ENCODE results near the gene ITPR1. TPM values are rescaled to one million over a fixed set of nuclear protein-coding genes. Genes with fewer than 3 reads are reported as not detected.

The ITPR1 gene
- polyA plus RNA-seq, 1 experiment: 1.4 TPM

- Histone ChIP-seq H3K27me3 (ENCODE audit: control insufficient read depth, insufficient read depth, low read length) (no peaks in the 10 kb centered on the region), H3K36me3 (ENCODE audit: control insufficient read depth, insufficient read depth, low read length) (no peaks in the 10 kb centered on the region), H3K4me3 (ENCODE audit: low read depth, low read length) (no peak overlapping the region)
- POLR2A ChIA-PET: no interaction called here
- TF ChIP-seq, protein P1, sequence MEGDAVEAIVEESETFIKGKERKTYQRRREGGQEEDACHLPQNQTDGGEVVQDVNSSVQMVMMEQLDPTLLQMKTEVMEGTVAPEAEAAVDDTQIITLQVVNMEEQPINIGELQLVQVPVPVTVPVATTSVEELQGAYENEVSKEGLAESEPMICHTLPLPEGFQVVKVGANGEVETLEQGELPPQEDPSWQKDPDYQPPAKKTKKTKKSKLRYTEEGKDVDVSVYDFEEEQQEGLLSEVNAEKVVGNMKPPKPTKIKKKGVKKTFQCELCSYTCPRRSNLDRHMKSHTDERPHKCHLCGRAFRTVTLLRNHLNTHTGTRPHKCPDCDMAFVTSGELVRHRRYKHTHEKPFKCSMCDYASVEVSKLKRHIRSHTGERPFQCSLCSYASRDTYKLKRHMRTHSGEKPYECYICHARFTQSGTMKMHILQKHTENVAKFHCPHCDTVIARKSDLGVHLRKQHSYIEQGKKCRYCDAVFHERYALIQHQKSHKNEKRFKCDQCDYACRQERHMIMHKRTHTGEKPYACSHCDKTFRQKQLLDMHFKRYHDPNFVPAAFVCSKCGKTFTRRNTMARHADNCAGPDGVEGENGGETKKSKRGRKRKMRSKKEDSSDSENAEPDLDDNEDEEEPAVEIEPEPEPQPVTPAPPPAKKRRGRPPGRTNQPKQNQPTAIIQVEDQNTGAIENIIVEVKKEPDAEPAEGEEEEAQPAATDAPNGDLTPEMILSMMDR (IDR thresholded peaks at IDR 0.05; ENCODE audit: insufficient read depth, low read depth, low read length): no peak
- DNase-seq (ENCODE audit: low read depth): no peak
- CTCF ChIA-PET: interaction anchor here (1.5 kb wide), 1 partner anchor 20 kb away, joined by 5 read pairs; no protein-coding TSS in a partner anchor
These were observed 247.4 kb downstream of the ITPR1 start for GRCh38 chr3:4740397-4741105.

- Histone ChIP-seq H3K27me3 (ENCODE audit: control insufficient read depth, insufficient read depth, low read length) (no peaks in the 10 kb centered on the region), H3K36me3 (ENCODE audit: control insufficient read depth, insufficient read depth, low read length) (no peaks in the 10 kb centered on the region), H3K4me3 (ENCODE audit: low read depth, low read length) (no peak overlapping the region)
- TF ChIP-seq, protein P1 (IDR thresholded peaks at IDR 0.05; ENCODE audit: insufficient read depth, low read depth, low read length): no peak
- ChIA-PET CTCF (interaction anchor here (1.4 to 1.5 kb wide), 2 partner anchors 20 to 316 kb away, joined by 4 to 5 read pairs; no protein-coding TSS in a partner anchor), POLR2A (no interaction called here)
- DNase-seq (ENCODE audit: low read depth): no peak
These were observed 247.9 kb downstream of the ITPR1 start for GRCh38 chr3:4741106-4741403.

DNA sequence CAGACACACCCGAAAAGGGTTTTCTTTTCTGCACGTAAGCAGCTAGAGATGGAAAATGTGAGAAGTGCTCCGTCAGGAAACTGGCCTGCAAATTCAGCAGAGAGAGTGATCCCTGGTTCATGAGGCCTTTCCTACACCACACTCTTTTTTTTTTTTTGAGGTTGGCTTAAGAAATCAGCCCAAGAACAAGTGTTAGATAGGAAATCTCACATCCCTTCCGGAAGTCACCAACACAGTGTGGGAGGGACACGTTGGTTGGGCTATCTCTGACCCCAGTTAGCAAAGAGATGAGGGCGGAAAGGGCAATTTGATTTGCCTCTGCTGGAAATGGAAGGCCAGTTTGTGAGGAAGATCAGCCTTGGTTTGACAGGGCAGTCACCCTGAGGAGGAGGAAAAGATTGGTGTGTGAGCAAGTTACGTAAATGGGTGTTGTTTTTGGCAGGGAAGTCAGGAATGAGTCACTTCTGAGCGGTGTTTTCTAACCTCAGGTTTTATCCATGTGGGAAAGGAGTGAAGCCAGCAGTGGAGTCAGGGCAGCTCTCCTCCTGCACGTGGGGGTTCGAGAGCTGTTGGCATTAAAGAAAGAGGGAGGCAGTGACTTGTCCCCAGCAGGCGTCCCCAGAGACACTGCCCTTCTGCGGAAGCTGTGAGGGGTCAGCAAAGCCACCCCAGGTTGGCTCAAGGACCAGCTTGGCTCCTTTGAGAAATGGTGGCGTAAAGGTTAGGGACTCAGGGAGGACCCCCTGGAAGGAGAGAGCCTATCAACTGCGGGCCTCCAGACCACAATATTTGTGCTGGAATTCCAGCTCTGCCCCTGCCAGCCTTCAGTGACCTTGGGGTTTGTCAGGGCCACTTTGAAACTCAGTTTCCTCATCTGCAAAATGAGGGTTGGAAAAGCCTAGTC is 248.5 kb downstream of the ITPR1 start:
- peak; percentile 92 for DNase-seq (ENCODE audit: low read depth)
- no peaks in the 10 kb centered on the region for H3K27me3 ChIP-seq (ENCODE audit: control insufficient read depth, insufficient read depth, low read length)
- no peak overlapping the region for H3K4me3 ChIP-seq (ENCODE audit: low read depth, low read length)
- CTCF ChIA-PET: interaction anchor here (1.4 to 1.5 kb wide), 2 partner anchors 21 to 316 kb away, joined by 4 to 5 read pairs; no protein-coding TSS in a partner anchor
- TF ChIP-seq, protein P1 (IDR thresholded peaks at IDR 0.05; ENCODE audit: insufficient read depth, low read depth, low read length): no peak
- POLR2A ChIA-PET: no interaction called here
- H3K36me3 ChIP-seq (ENCODE audit: control insufficient read depth, insufficient read depth, low read length): no peaks in the 10 kb centered on the region

DNA sequence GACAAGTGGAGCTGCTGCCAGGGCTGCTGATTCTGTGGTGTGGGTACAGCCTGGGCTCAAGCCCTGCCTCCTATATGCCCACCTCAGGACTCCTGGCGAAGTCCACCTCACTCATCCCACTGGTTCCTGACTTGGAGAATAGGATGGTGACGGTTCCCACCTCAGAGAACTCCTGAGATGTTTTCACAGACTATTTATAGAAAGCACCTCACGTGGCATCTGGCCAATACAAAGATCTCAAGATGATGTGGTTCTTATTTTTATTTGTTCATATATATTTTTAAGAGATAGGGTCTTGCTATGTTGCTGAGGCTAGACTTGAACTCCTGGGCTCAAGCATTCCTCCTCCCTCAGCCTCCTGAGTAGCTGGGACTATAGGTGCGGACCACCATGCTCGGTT is 249.2 kb downstream of the ITPR1 start:
- ChIA-PET CTCF (interaction anchor here (1.4 to 1.5 kb wide), 2 partner anchors 22 to 315 kb away, joined by 4 to 5 read pairs; no protein-coding TSS in a partner anchor), POLR2A (no interaction called here)
- H3K27me3 ChIP-seq (ENCODE audit: control insufficient read depth, insufficient read depth, low read length): no peaks in the 10 kb centered on the region
- no peak overlapping the region for H3K4me3 ChIP-seq (ENCODE audit: low read depth, low read length)
- TF ChIP-seq, protein P1 (IDR thresholded peaks at IDR 0.05; ENCODE audit: insufficient read depth, low read depth, low read length): no peak
- DNase-seq (ENCODE audit: low read depth): no peak
- no peaks in the 10 kb centered on the region for H3K36me3 ChIP-seq (ENCODE audit: control insufficient read depth, insufficient read depth, low read length)

DNA sequence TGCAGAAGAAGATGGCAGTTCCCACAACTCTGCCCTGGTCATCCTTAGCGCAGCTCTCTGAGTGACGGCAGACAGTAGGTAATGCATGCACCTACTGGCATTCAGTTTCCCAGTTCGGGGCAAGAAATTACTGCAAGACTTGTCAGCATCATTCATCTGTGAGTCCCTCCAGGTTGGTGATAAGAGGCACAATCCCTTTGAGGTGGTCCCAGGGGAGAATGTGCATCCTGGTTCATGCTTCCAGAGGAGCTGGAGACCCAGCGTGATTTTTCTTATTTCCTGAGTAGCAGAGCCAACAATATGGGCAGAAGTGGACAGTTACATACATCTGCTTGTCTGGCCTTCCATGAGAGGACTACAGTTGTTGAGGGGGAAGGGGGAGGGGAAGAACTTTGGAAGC is 250.2 kb downstream of the ITPR1 start:
- H3K27me3 ChIP-seq (ENCODE audit: control insufficient read depth, insufficient read depth, low read length): no peaks in the 10 kb centered on the region
- no peak overlapping the region for H3K4me3 ChIP-seq (ENCODE audit: low read depth, low read length)
- no peak for DNase-seq (ENCODE audit: low read depth)
- TF ChIP-seq, protein P1 (IDR thresholded peaks at IDR 0.05; ENCODE audit: insufficient read depth, low read depth, low read length): no peak
- CTCF ChIA-PET: interaction anchor here (1.0 to 2.1 kb wide), 3 partner anchors 23 to 445 kb away, joined by 3 to 6 read pairs (median 3); partner anchors contain the start of gene BHLHE40
- POLR2A ChIA-PET: no interaction called here
- no peaks in the 10 kb centered on the region for H3K36me3 ChIP-seq (ENCODE audit: control insufficient read depth, insufficient read depth, low read length)
